ENCODE measurements around the gene LHPP.

DNA sequence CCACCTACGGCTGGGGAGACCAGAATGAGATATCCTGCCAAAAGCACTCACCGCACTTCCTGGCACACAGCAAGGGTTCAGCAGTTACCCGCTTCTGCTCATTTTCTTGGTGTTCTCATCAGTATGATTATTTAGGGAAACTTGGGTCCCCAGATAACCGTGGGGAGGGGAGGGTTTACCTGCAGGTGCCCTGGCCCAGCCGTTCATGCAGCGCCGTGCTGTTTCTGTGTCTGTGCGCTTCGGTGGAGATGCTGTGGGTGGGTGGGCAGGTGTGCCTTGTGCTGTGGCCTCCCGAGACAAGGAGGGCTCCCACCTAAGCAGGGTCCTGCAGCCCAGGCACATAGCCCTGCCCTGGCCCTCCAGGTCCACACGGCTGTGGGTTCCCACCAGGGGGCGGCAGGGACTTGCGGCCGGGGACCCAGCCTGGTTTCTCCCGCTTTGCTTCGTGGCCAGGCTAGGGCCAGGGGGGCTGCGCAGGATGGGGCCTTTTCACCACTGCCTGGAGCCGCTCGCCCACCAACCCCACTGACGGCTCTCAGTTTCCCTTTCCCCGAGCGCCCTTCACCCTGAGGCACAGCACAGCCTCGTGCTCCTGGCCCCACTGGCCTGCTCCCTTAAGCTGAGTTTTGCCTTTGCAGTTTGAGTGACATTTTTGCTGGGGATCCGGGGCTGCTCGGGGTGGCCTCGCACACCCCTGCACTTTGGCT is 78.5 kb downstream of the LHPP start:
- TF ChIP-seq SUZ12 (IDR thresholded peaks at IDR 0.05; ENCODE audit: extremely low read depth, insufficient read depth, insufficient read length) = no peak
- TF ChIP-seq YY1 (IDR thresholded peaks at IDR 0.05; ENCODE audit: insufficient read depth, insufficient read length) = no peak
